HG03097 (cell line): Measurements from ENCODE around the gene SARM1.
"Not testable (repeated sequence)": the region's sequence is repeated elsewhere in the genome, so short reads cannot be mapped to it uniquely, and the experiment has no call there.

Source experiments
- ATAC-seq: cut with Tn5 transposase; IDR thresholded peaks from one replicate; pipeline ENCODE4 v1.9.1; 2021; ENCODE audit not compliant: unreplicated experiment, low FRiP score

SARM1 gene

DNA sequence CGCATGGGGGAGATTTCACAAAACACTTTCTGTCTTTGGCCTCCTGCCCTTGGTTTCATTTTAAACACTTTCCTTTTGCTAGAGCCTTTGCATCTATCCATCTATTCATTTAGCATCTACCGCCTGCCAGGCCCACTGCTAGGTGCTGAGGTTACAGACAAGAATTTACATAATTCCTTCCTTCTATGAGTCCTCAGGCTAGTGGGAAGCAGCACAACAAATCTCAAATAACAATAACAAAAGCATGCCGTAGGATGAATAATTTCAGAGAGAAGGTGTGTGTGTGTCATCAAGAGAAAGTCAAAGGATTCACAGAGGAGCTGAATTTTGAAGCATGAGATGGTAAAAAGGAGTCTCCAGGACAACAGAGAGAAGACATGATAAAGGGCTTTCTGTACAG, 40.6 kb downstream of the SARM1 start:
- ATAC-seq: no peak

DNA sequence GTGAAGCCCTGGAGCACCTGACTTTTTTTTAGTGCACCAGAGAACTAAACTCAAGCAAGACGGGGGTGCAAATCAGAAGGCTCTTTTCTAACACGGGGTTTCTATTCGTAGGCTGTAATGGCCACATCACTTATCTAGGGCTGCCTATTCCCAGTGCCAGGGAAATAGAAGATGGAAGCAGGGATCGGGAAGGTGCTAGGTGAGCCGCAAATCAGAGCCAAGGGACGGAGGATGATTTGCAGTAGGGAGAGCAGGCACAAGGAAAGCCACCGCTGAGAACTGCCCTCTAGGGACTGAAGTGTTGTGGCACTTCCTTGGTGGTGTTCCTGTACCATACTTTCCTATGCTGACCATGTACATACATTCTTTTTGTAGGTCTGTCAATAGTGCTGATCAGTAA, 42.3 kb downstream of the SARM1 start:
- no peak for ATAC-seq

- no peak for ATAC-seq
Observed at GRCh38 chr17:28415886-28416285, 44.4 kb downstream of the SARM1 start.

GRCh38 chr17:28416703-28417311, 45.3 kb downstream of the SARM1 start:
- no peak for ATAC-seq

- ATAC-seq: no peak
Observed at GRCh38 chr17:28421787-28422305, 50.4 kb downstream of the SARM1 start.

- no peak for ATAC-seq
Observed at GRCh38 chr17:28425206-28425605, 53.7 kb downstream of the SARM1 start.

GRCh38 chr17:28426081-28426519, 54.6 kb downstream of the SARM1 start:
- no peak for ATAC-seq

- ATAC-seq: no peak
Observed at GRCh38 chr17:28427371-28427770, 55.9 kb downstream of the SARM1 start.

DNA sequence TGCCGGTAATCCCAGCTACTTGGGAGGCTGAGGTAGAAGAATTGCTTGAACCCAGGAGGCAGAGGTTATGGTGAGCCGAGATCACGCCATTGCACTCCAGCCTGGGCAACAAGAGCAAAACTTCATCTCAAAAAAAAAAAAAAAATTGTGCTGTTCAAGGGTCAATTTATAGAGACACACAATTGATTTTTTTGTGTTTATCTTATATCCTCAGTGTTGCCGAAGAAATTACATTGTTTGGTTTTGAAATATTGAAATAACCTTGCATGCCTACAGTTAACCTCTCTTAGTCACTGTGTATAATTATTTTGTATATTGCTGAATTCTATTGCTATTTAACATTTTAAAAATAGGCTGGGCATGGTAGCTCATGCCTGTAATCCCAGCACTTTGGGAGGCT, 56.5 kb downstream of the SARM1 start:
- ATAC-seq: not testable (repeated sequence)

GRCh38 chr17:28433721-28434120, 62.2 kb downstream of the SARM1 start:
- no peak for ATAC-seq

DNA sequence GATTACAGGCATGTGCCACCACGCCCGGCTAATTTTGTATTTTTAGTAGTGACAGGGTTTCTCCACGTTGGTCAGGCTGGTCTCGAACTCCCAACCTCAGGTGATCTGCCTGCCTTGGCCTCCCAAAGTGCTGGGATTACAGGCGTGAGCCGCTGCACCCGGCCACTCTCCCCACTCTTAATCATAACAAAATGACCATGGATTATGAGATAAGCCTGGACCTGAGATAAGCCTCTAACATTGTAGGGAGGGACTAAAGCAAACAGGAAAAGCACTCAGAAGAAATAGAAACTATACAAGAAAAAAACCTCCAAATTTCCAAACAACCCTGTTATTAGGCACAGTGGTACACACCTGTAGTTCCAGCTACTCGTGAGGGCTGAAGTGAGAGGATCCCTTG, 62.8 kb downstream of the SARM1 start:
- not testable (repeated sequence) for ATAC-seq

- ATAC-seq: no peak
Observed at GRCh38 chr17:28443901-28444638, 72.6 kb downstream of the SARM1 start.

GRCh38 chr17:28446716-28447395, 75.4 kb downstream of the SARM1 start:
- no peak for ATAC-seq

GRCh38 chr17:28447396-28447760, 75.9 kb downstream of the SARM1 start:
- no peak for ATAC-seq

GRCh38 chr17:28449859-28450258, 78.4 kb downstream of the SARM1 start:
- no peak for ATAC-seq
